Measurements from ENCODE around the gene ADAMTS5. TPM values are rescaled to one million over a fixed set of nuclear protein-coding genes. Genes with fewer than 3 reads are reported as not detected.

Gene ADAMTS5
- total and polyA plus RNA-seq, 9 of the 15 experiments (the other 6 are each of a cell fraction or from before 2014, with no cell fraction given): not detected

- POLR2A ChIA-PET: no interaction called here
- CTCF ChIA-PET (ENCODE audit: low intra/inter-chr PET ratio): no interaction called here
- no peak overlapping the region for H3K27ac ChIP-seq (ENCODE audit: extremely low read depth, low read depth, low read length)
- H3K9me1 ChIP-seq (ENCODE audit: control insufficient read depth, insufficient read depth, low read length): no peaks in the 10 kb centered on the region
- no peaks in the 10 kb centered on the region for H3K27me3 ChIP-seq (ENCODE audit: control insufficient read depth in 2 of 2, insufficient read depth in 2 of 2, low read length in 2 of 2)
- no peak overlapping the region for H3K9ac ChIP-seq (ENCODE audit: insufficient read depth in 1 of 2, low read depth in 2 of 2, low read length in 2 of 2)
- DNase-seq (ENCODE audit: extremely low read depth in 1 of 4, low spot score in 3 of 4) (no peak), ATAC-seq (no peak), FAIRE-seq (no peak)
- TF ChIP-seq FOXJ3 (CRISPR knock-in tag; IDR thresholded peaks at IDR 0.05) (no peak), SMAD3 (CRISPR knock-in tag; conservative IDR thresholded peaks at IDR 0.05) (no peak), ARHGAP35 (IDR thresholded peaks at IDR 0.05; ENCODE audit: partially characterized antibody) (no peak), ZC3H8 (IDR thresholded peaks at IDR 0.05) (no peak), DEAF1 (CRISPR knock-in tag; IDR thresholded peaks at IDR 0.05) (no peak), PCBP2 (IDR thresholded peaks at IDR 0.05; ENCODE audit: low read depth, low read length, poor library complexity, severe bottlenecking) (no peak), ZBTB12 (CRISPR knock-in tag; IDR thresholded peaks at IDR 0.05) (no peak), HOXB6 (CRISPR knock-in tag; IDR thresholded peaks at IDR 0.05; ENCODE audit: borderline replicate concordance) (no peak), PTTG1 (tag; IDR thresholded peaks at IDR 0.05; ENCODE audit: low read depth) (no peak), ZEB2 (IDR thresholded peaks at IDR 0.05) (no peak), MLLT1 (IDR thresholded peaks at IDR 0.05) (no peak), NR2C2 (CRISPR knock-in tag; IDR thresholded peaks at IDR 0.05) (no peak), NR2C2 (tag; IDR thresholded peaks at IDR 0.05) (no peak), ZNF512 (tag; IDR thresholded peaks at IDR 0.05) (no peak), KDM4B (IDR thresholded peaks at IDR 0.05; ENCODE audit: borderline replicate concordance in 2 of 2, low read depth in 1 of 2) (no peak), ZNF165 (CRISPR knock-in tag; IDR thresholded peaks at IDR 0.05; ENCODE audit: borderline replicate concordance) (no peak), POLR2G (IDR thresholded peaks at IDR 0.05; ENCODE audit: low read depth, low read length) (no peak)
- no peaks in the 10 kb centered on the region for H4K20me1 ChIP-seq (replicated peaks; ENCODE audit: control insufficient read depth, insufficient read depth, low read length)
- in situ Hi-C loops (cut with MboI) (no loop called here), intact Hi-C loops (cut with micrococcal nuclease) (no loop called here)
- H3K79me2 ChIP-seq (ENCODE audit: control insufficient read depth, insufficient read depth, low read length): no peaks in the 10 kb centered on the region
- no TSS peak for BruUV-seq (replicated peaks)
- H3K4me1 ChIP-seq (replicated peaks in 1 of 2; ENCODE audit: control insufficient read depth in 2 of 2, insufficient read depth in 2 of 2, low read length in 2 of 2): no peaks in the 10 kb centered on the region
- 3% methylated on average over 2 of the region's 2 CpGs for WGBS (ENCODE audit: insufficient coverage, low coverage, missing lambda C conversion rate)
- no peak overlapping the region for H3K4me3 ChIP-seq
- H3K9me3 ChIP-seq (replicated peaks; ENCODE audit: control insufficient read depth, insufficient read depth, low read depth, low read length): no peaks in the 10 kb centered on the region
- H3K4me2 ChIP-seq (ENCODE audit: insufficient read depth, low read length): no peak overlapping the region
- no peak overlapping the region for H2AFZ ChIP-seq (ENCODE audit: low read depth, low read length)
- no peaks in the 10 kb centered on the region for H3K36me3 ChIP-seq (ENCODE audit: control insufficient read depth, insufficient read depth, low read length)
Observed at GRCh38 chr21:26943921-26944320, 23.0 kb downstream of the ADAMTS5 start.

All from K562 (cell line).